Duodenal mucosa (tissue), 2 donors: Measurements from ENCODE around the gene SH3RF3.

Source experiments
- H3K27ac ChIP-seq: one replicate; pipeline ENCODE4 v1.7.0; 2013; ENCODE audit warnings: low read depth, low read length
- H3K27me3 ChIP-seq, 2 donors: one replicate each; pipeline ENCODE4 v1.7.0; 2013; ENCODE audit warnings: low read length in 2 of 2, control low read depth in 1 of 2; ENCODE audit not compliant: insufficient read depth in 2 of 2, control insufficient read depth in 1 of 2
- H3K36me3 ChIP-seq, 2 donors: one replicate each; pipeline ENCODE4 v1.7.0; 2013; ENCODE audit warnings: low read length in 2 of 2, control low read depth in 1 of 2; ENCODE audit not compliant: insufficient read depth in 2 of 2, control insufficient read depth in 1 of 2
- H3K4me1 ChIP-seq, 2 donors: one replicate each; pipeline ENCODE4 v1.7.0; 2013; ENCODE audit warnings: low read length in 2 of 2, control low read depth in 1 of 2; ENCODE audit not compliant: insufficient read depth in 2 of 2, control insufficient read depth in 1 of 2
- H3K4me3 ChIP-seq, 2 donors: one replicate each; pipeline ENCODE4 v1.7.0; 2013; ENCODE audit warnings: low read length in 2 of 2, low read depth in 1 of 2
- H3K9ac ChIP-seq, 2 donors: one replicate each; pipeline ENCODE4 v1.7.0; 2013; ENCODE audit warnings: low read length in 2 of 2, low read depth in 1 of 2
- H3K9me3 ChIP-seq, 2 donors: one replicate each; pipeline ENCODE4 v1.7.0; 2013; ENCODE audit warnings: low read length in 2 of 2, control low read depth in 1 of 2; ENCODE audit not compliant: control insufficient read depth in 1 of 2

The SH3RF3 gene

DNA sequence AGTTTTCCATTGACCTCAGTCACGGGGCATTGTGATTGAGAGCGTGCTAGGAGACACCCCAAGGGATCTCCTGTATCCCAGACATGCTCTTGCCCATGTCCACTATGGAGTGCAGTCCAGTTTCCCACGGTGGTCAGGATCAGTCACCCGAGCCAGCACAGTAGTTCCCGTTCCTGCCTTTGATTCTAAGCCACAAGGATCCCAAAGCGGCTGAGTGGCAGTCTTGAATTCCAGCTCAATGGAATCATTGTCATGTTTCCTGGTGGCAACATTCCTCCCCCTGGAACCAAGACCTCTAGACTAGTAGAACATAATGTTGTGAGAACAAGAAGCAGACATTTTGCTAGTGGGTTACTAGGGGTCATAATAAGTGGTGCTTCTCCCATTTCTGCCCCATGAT is 330.5 kb downstream of the SH3RF3 start:
- Histone ChIP-seq H3K9ac (no peak overlapping the region), H3K27ac (no peak overlapping the region)

DNA sequence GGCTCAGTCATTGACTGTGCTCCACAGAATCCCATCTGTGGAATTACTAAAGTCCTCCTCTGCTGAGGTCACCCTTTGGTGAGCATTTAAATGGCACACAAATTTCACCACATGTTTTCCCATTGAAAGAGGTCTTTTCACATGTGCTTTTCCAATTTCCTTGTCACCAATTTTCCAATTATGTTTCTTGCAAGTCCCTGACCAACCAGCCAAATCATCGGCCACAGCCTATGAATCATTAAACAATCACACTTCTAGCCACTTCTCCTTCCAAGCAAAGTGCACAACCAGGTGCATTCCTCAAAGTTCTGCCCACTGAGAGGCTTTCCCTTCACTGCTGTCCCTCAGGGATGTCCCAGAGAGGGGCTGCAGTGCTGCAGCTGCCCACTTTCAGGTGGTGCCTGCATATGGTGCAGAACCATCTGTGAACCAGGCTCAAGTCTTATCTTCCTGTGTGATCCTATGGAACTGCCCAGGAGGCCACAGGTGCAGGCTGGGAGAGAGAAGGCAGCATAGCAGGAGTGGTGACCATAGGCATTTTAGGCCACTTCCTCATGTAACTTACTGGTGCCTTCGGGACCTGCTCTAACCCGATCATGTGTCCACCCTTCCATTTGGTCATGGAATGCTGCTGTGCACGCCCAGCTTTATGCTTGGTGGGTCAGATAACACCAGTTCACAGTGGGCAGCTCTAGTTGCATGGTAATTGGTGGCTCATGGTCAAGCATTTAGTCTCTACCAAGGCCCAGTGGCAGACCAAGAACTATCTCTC is 331.7 kb downstream of the SH3RF3 start:
- Histone ChIP-seq H3K9ac (no peak overlapping the region), H3K9me3 (no peaks in the 10 kb centered on the region), H3K4me3 (no peak overlapping the region), H3K27me3 (no peaks in the 10 kb centered on the region), H3K36me3 (no peaks in the 10 kb centered on the region), H3K27ac (no peak overlapping the region), H3K4me1 (no peaks in the 10 kb centered on the region)

More for the DNA sequence above, 330.5 kb downstream of the SH3RF3 start:
- Histone ChIP-seq H3K4me1 (no peaks in the 10 kb centered on the region), H3K27me3 (no peaks in the 10 kb centered on the region), H3K9me3 (no peaks in the 10 kb centered on the region), H3K4me3 (no peak overlapping the region), H3K36me3 (no peaks in the 10 kb centered on the region)

DNA sequence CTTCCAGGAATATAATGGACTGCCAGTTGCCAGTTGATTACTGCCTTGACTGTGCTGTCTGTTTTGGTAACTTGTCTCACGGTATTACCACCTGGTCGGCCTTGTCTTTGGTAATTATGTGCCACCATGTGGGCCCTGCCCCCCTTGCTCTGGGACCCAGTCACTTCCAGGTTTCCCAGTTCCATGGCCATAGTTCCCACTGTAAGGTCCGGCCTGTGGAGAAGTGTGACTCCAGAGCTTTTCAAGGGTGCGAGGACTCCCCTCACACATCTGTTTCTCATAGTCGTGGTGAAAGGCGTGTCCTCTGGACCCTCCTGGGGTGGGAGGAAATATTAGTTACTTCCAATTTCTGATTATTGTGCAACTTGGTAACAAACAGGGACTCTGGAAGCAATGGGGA is 334.2 kb downstream of the SH3RF3 start:
- H3K4me3 ChIP-seq, result no peak overlapping the region
- no peaks in the 10 kb centered on the region for H3K4me1 ChIP-seq
- no peaks in the 10 kb centered on the region for H3K36me3 ChIP-seq
- no peaks in the 10 kb centered on the region for H3K9me3 ChIP-seq
- no peak overlapping the region for H3K27ac ChIP-seq
- H3K27me3 ChIP-seq, result no peaks in the 10 kb centered on the region
- H3K9ac ChIP-seq, result no peak overlapping the region

DNA sequence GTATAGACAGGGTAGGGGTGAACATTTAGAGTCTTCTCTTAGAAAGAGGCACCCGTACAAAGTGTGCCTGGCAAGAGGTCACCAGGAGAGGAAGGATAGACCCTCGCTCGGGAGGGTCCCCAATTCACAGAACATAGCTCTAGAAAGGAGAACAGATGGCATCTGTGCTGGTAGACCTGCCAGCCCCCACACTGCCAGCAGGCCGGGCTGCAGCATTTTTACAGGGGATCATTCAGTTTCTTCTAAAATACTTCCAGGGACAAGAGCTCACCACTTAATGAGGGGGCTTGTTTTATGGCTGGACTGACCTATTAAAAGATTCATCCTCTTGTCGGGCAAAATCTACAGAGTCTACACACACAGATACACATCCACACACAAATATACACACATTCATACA is 334.9 kb downstream of the SH3RF3 start:
- no peaks in the 10 kb centered on the region for H3K9me3 ChIP-seq
- H3K27ac ChIP-seq, result no peak overlapping the region
- no peak overlapping the region for H3K4me3 ChIP-seq
- no peaks in the 10 kb centered on the region for H3K27me3 ChIP-seq
- H3K9ac ChIP-seq, result no peak overlapping the region
- no peaks in the 10 kb centered on the region for H3K36me3 ChIP-seq
- H3K4me1 ChIP-seq, result no peaks in the 10 kb centered on the region

DNA sequence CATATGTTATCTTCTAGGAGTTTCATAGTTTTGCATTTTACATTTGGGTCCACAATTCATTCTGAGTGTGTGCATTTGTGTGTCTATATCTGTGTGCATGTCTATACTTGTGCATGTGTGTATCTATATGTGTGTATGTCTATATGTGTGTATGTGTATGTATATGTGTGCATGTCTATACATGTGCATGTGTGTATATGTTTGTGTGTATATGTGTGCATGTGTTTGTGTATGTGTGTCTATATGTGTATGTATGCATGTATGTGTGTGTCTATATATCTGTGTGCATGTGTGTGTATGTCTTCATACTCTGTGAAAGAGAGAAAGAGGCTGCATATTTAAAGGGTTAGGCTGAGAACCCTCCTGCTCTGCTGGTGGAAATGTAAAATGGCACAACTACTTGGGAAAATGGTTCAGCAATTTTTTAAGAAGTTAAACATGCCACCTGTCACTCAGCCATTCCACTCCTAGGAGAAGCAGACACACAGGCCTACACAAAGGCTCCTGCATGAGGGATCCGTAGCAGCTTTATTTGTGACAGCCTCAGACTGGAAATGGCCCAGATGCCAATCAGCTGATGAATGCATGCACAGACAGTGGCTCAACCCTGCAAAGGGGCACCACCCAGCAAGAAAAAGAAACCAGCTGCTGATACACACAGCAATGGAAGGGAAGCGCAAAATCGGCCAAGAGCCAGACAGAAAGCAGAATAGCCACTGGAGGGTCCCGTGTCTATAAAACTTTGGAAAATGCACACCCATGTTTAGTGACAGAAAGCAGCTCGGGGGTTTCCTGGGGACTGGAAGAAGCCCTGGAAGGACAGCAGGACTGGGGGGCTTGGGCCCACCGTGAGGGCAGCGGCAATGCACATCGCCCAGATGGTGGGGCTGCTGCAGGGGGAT is 337.9 kb downstream of the SH3RF3 start:
- H3K27ac ChIP-seq, result no peak overlapping the region
- H3K4me1 ChIP-seq, result peaks cover 6 to 8% of the 10 kb centered on the region in 2 donors
- no peaks in the 10 kb centered on the region for H3K36me3 ChIP-seq
- no peaks in the 10 kb centered on the region for H3K9me3 ChIP-seq
- no peak overlapping the region for H3K9ac ChIP-seq
- H3K4me3 ChIP-seq, result no peak overlapping the region
- no peaks in the 10 kb centered on the region for H3K27me3 ChIP-seq

DNA sequence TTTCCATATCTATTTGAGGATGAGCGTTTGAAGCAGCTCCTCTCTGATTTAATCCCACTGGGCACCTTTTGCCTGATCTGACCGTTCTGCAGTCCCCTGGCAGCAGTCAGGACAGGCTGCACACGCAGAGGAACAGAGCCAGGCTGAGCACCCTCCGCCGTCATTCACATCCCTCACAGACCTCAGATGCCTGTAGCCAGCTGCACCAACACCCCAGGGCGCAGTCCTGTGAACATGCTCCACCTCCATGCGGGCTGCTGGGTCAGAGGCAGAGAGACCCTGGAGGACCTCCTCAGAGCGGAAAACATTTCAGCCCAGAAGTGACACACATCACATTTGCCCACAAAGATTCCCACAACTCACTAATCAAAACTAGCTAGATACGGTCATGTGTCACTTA is 338.7 kb downstream of the SH3RF3 start:
- H3K4me1 ChIP-seq, result peaks cover 6 to 8% of the 10 kb centered on the region in 2 donors
- no peak overlapping the region for H3K4me3 ChIP-seq
- H3K27me3 ChIP-seq, result no peaks in the 10 kb centered on the region
- H3K9ac ChIP-seq, result no peak overlapping the region
- no peaks in the 10 kb centered on the region for H3K36me3 ChIP-seq
- no peak overlapping the region for H3K27ac ChIP-seq
- H3K9me3 ChIP-seq, result no peaks in the 10 kb centered on the region

DNA sequence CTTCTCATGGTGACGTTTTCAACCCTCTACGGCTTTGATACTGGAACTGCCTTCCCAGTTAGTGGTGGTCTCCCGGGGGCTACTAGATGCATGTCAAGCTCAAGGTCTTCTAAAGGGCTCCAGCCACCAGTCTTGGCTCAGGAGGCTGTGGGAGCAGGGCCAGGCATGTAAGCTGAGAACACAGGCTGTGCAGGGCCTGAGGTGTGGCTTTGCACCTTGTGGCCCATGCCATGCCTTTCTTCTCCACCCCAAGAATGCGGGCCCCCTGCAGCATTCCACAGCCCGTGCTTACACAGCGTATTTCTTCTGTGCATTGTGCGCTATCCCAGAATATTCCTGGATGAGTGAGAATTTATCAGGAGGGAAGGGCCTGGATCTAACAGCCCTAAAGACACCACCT is 339.9 kb downstream of the SH3RF3 start:
- Histone ChIP-seq H3K9ac (no peak overlapping the region), H3K4me1 (peaks cover 8 to 10% of the 10 kb centered on the region in 2 donors), H3K9me3 (no peaks in the 10 kb centered on the region), H3K27me3 (no peaks in the 10 kb centered on the region), H3K36me3 (no peaks in the 10 kb centered on the region), H3K4me3 (no peak overlapping the region), H3K27ac (no peak overlapping the region)

DNA sequence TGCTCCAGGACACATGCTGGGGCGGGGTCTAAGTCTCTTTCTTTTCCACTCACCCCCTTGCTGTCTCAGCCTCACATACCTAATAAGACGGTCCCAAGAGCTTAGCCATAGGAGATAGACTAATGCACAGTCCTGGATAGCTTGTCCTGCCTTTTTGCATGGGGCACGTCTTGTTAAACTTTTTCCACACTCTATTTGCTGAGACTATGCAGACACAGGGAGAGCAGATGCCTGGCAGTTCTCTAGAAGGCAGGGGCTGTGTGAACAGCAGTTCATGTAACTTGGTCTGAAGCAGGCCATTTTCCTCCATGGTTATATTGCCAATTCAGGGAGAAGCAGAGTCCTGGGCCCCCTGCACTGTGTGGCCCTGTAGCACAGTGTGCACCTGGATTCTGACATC is 342.7 kb downstream of the SH3RF3 start:
- Histone ChIP-seq H3K4me3 (no peak overlapping the region), H3K4me1 (peaks cover 19 to 31% of the 10 kb centered on the region in 2 donors), H3K9ac (no peak overlapping the region), H3K9me3 (no peaks in the 10 kb centered on the region), H3K27me3 (no peaks in the 10 kb centered on the region), H3K27ac (no peak overlapping the region), H3K36me3 (no peaks in the 10 kb centered on the region)

DNA sequence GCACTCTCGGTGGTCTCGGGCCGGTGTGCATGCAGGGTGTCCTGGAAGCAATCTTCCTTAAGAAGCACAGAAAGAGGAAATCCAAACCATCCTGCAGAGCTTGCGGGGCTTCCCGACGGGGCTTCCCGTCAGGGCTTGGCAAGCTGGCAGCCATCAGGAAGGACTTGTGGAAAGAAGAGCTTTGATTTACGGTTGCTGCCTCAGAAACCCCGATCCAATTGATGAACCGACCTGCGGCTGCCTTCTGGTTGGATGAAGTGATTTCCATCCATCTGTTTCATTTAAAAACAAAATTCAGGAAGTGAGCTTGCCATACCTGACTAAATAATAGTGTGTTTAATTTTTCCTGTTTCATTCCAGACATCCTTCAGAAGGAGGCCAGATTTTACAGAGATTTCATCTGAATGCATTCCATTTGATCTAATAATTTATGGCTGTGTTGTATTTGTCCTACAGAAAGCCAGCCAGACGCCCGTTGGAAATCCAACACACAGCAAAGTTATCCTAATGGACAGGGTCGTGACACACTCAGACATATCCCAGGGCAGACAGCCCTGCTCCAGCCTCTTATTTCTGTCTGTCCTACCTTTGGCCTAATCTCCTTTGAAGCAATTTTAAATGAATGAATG is 343.4 kb downstream of the SH3RF3 start:
- Histone ChIP-seq H3K4me1 (peaks cover 19 to 38% of the 10 kb centered on the region in 2 donors), H3K27me3 (no peaks in the 10 kb centered on the region)

DNA sequence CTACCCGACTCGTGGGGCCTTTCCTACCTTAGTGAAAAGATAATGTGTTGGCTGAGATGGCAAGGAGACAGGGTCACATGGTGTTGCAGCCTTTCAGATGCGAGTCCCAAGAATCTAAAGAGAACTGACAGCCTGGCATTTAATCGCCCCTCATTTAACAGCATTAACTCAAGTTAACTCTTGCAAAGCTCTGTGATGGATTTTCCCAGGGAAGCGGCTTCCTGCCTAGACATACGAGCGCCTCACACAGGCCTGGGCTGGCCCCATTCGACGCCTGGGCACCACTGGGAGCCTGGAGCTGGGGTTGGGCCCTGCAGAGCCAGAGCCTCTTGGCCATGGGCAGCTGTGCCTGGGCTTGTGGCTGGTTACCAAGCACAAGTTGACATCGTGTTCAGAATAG is 344.0 kb downstream of the SH3RF3 start:
- Histone ChIP-seq H3K4me3 (no peak overlapping the region), H3K36me3 (no peaks in the 10 kb centered on the region), H3K9ac (no peak overlapping the region), H3K27me3 (no peaks in the 10 kb centered on the region), H3K9me3 (no peaks in the 10 kb centered on the region), H3K4me1 (peaks cover 19 to 38% of the 10 kb centered on the region in 2 donors), H3K27ac (no peak overlapping the region)

More for the DNA sequence above, 343.4 kb downstream of the SH3RF3 start:
- Histone ChIP-seq H3K27ac (no peak overlapping the region), H3K9me3 (no peaks in the 10 kb centered on the region), H3K36me3 (no peaks in the 10 kb centered on the region), H3K4me3 (no peak overlapping the region), H3K9ac (no peak overlapping the region)
